ENCODE data around the gene CCNK.

DNA sequence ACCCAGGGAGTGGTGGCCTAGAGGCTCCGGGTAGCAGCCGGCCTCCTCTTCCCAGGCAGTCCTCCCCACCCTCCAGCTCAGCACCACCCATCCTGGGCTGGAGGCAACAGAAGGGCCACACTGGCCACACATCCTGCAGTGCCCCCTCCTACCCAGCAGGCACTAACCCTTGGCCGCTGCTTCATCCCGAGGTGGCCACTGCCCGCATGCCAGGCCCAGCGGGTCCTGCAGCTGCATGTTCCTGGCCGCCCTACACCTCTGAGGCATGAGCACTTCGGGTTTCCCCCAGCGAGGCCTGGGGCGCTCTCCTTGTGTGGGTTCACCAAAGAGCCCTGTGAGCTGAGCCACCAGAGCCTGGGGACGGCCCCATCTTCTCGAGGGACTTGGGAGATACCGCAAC lies 61.4 kb downstream of the CCNK start:
- TF ChIP-seq POLR2A (IDR thresholded peaks at IDR 0.05; ENCODE audit: low read length) (no peak), GATA1 (IDR thresholded peaks at IDR 0.05; ENCODE audit: low read depth, low read length) (no peak)
